Stimulated activated CD8-positive, alpha-beta memory T cell treated with anti-CD3 and anti-CD28 coated beads, Interleukin-15, amount 100 ng/mL, for 4 hours (primary cell): Measurements from ENCODE around the gene UBE2E1.
"Not testable (repeated sequence)": the region's sequence is repeated elsewhere in the genome, so short reads cannot be mapped to it uniquely, and the experiment has no call there.

ENCODE experiments used
- DNase-seq, 2 donors: peaks; one replicate each; pipeline ENCODE4 v3.0.0-alpha.2; 2020; ENCODE audit warnings: low read depth in 2 of 2

Gene UBE2E1

GRCh38 chr3:23916886-23917678 lies 111.3 kb downstream of the UBE2E1 start, which contains the start of the genes NKIRAS1 and RPL15:
NKIRAS1 (minus strand) TSS chr3:23916990; CDS start chr3:23910904, 6,086 bp downstream.
RPL15 (plus strand) TSS chr3:23917132; CDS start chr3:23917860, 728 bp downstream.
- peak; percentile 94 to 97 for DNase-seq

- DNase-seq: not testable (repeated sequence)
These were observed 112.0 kb downstream of the UBE2E1 start for GRCh38 chr3:23917679-23918303.

GRCh38 chr3:23918331-23918730 lies 112.6 kb downstream of the UBE2E1 start:
- not testable (repeated sequence) for DNase-seq

GRCh38 chr3:23919628-23920027 lies 113.9 kb downstream of the UBE2E1 start:
- no peak for DNase-seq

GRCh38 chr3:23920151-23920655 lies 114.4 kb downstream of the UBE2E1 start:
- no peak for DNase-seq

GRCh38 chr3:23921052-23921511 lies 115.3 kb downstream of the UBE2E1 start:
- no peak for DNase-seq

GRCh38 chr3:23923786-23924185 lies 118.0 kb downstream of the UBE2E1 start:
- DNase-seq: no peak

GRCh38 chr3:23926246-23926645 lies 120.5 kb downstream of the UBE2E1 start:
- no peak for DNase-seq

GRCh38 chr3:23926736-23927135 lies 121.0 kb downstream of the UBE2E1 start:
- no peak for DNase-seq

GRCh38 chr3:23928524-23928923 lies 122.8 kb downstream of the UBE2E1 start:
- DNase-seq: no peak

- no peak for DNase-seq
These were observed 125.8 kb downstream of the UBE2E1 start for GRCh38 chr3:23931597-23931996.

- no peak for DNase-seq
These were observed 126.8 kb downstream of the UBE2E1 start for GRCh38 chr3:23932571-23932970.

- DNase-seq: no peak
These were observed 128.5 kb downstream of the UBE2E1 start for GRCh38 chr3:23934253-23934652.

- no peak for DNase-seq
These were observed 131.5 kb downstream of the UBE2E1 start for GRCh38 chr3:23937296-23937695.

GRCh38 chr3:23938688-23939087 lies 132.9 kb downstream of the UBE2E1 start:
- no peak for DNase-seq

- DNase-seq: no peak
These were observed 135.0 kb downstream of the UBE2E1 start for GRCh38 chr3:23940775-23941174.
